OCI-LY1 (cell line): ENCODE measurements around the gene PPP1R1B.

Experiments
- EZH2 ChIP-seq: fragments of 200-600 bp; sonication (generic), shearing (Covaris generic); IDR thresholded peaks from 2 replicates; pipeline ENCODE4 v1.8.0; 2017; ENCODE audit warnings: borderline replicate concordance, mixed run types, mild to moderate bottlenecking, antibody characterized with exemption, low read length, moderate library complexity, mixed read lengths
- TF ChIP-seq, protein P1 (sequence below): fragments of 200-600 bp; sonication (generic), shearing (Covaris generic); IDR thresholded peaks from 2 replicates; pipeline ENCODE4 v1.5.1; 2017; ENCODE audit warnings: mild to moderate bottlenecking, antibody characterized with exemption, low read length, moderate library complexity, mixed read lengths

DNA sequence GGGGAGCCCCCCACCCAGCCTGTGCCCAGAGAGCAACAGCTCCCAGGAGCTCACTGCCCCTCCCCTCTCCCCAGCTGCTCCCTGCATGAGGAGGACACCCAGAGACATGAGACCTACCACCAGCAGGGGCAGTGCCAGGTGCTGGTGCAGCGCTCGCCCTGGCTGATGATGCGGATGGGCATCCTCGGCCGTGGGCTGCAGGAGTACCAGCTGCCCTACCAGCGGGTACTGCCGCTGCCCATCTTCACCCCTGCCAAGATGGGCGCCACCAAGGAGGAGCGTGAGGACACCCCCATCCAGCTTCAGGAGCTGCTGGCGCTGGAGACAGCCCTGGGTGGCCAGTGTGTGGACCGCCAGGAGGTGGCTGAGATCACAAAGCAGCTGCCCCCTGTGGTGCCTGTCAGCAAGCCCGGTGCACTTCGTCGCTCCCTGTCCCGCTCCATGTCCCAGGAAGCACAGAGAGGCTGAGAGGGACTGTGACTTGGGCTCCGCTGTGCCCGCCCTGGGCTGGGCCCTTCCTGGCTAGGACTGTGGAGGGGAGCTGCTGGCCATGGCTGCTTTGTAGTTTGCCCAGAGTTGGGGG, 39.0 kb downstream of the PPP1R1B start:
- TF ChIP-seq EZH2 = no peak
- TF ChIP-seq, protein P1, sequence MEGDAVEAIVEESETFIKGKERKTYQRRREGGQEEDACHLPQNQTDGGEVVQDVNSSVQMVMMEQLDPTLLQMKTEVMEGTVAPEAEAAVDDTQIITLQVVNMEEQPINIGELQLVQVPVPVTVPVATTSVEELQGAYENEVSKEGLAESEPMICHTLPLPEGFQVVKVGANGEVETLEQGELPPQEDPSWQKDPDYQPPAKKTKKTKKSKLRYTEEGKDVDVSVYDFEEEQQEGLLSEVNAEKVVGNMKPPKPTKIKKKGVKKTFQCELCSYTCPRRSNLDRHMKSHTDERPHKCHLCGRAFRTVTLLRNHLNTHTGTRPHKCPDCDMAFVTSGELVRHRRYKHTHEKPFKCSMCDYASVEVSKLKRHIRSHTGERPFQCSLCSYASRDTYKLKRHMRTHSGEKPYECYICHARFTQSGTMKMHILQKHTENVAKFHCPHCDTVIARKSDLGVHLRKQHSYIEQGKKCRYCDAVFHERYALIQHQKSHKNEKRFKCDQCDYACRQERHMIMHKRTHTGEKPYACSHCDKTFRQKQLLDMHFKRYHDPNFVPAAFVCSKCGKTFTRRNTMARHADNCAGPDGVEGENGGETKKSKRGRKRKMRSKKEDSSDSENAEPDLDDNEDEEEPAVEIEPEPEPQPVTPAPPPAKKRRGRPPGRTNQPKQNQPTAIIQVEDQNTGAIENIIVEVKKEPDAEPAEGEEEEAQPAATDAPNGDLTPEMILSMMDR = peak; percentile 18; the same call in 1 of the 2 replicates
